Activated CD8-positive, alpha-beta T cell treated with anti-CD3 and anti-CD28 coated beads for 36 hours (primary cell): Measurements from ENCODE around the gene MCRIP2. TPM values are rescaled to one million over a fixed set of nuclear protein-coding genes. Genes with fewer than 3 reads are reported as not detected.

Experiments used
- ATAC-seq: fragments of 200-7000 bp; cut with Tn5 transposase; one replicate; pipeline ENCODE4 v1.10.0; 2021; ENCODE audit warnings: mild to moderate bottlenecking, moderate library complexity
- CTCF ChIA-PET: fragments of 350-600 bp; sonication (Branson Sonifier 250); formaldehyde crosslinking; loops from one replicate; lab custom pipeline; 2021; ENCODE audit warnings: antibody characterized with exemption; lab: Charles Lee
- POLR2A ChIA-PET: fragments of 350-600 bp; sonication (Branson Sonifier 250); formaldehyde crosslinking; loops from one replicate; lab custom pipeline; 2021; ENCODE audit warnings: antibody characterized with exemption; lab: Charles Lee
- DNase-seq: peaks from one replicate; pipeline ENCODE4 v3.0.0-alpha.2; 2020
- H3K27ac Mint-ChIP-seq: one replicate; pipeline ENCODE4 v1.8.0; 2021; ENCODE audit warnings: mild to moderate bottlenecking, mixed read lengths
- H3K27me3 Mint-ChIP-seq: one replicate; pipeline ENCODE4 v1.8.0; 2021; ENCODE audit warnings: mixed read lengths
- H3K36me3 Mint-ChIP-seq: one replicate; pipeline ENCODE4 v1.8.0; 2021; ENCODE audit warnings: low read depth, mixed read lengths
- H3K4me1 Mint-ChIP-seq: one replicate; pipeline ENCODE4 v1.8.0; 2021; ENCODE audit warnings: low read depth, mixed read lengths
- H3K4me3 Mint-ChIP-seq: one replicate; pipeline ENCODE4 v1.8.0; 2021; ENCODE audit warnings: mild to moderate bottlenecking, moderate library complexity, mixed read lengths
- H3K9me3 Mint-ChIP-seq: one replicate; pipeline ENCODE4 v1.8.0; 2021; ENCODE audit warnings: mixed read lengths
- intact Hi-C: fragments of 100-400 bp; cut with micrococcal nuclease; formaldehyde crosslinking; loops from one replicate; pipeline ENCODE4 v1.10.0; 2022
- total RNA-seq, 2 experiments: library from RNA; stranded (reverse); gene quantifications; one replicate each; pipeline ENCODE4 v1.2.3, GENCODE V29; 2021
- TF ChIP-seq, protein P1 (sequence below): fragments of 200-600 bp; IDR thresholded peaks from one replicate; pipeline ENCODE4 v1.8.0; 2022; ENCODE audit warnings: antibody characterized with exemption, mild to moderate bottlenecking

MCRIP2 gene
- total RNA-seq, 2 experiments from 2014 or later, result 60.7 to 62.7 TPM

DNA sequence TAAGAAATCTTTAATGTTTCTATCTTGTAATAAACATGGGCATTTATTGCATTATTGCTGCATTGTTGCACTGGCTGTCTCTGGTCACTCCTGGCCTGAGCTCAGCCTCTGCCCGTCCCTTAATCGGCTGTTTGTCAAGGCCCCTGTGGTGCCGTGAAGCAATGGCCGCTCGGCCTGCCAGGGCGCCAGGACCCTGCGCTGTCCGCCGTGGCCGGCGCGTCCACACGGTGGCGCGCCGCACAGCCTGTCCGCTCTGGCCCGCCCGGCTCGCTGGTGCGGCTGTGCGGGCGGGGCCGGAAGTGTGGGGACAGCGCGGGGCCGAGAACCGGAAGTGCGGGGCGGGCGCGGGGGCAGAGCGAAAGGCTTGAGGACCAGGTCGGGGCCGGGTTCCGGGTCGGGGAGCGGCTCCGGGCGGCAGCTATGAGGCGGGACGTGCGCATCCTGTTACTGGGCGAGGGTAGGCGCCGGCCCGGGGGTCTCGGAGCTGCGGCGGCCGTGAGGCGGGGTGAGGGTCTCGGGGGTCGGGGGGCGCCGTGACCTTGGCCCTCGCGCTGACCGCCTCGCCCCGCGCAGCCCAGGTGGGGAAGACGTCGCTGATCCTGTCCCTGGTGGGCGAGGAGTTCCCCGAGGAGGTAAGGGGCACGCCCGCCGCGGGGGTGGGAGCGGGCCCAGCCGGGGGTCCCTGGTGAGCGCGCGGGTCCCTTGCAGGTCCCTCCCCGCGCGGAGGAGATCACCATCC is 26.3 kb downstream of the MCRIP2 start, which contains the start of gene RHOT2:
TSS of gene RHOT2 (plus strand) at position 353 of the 739 bp plus-strand sequence. CDS start at position 421, 68 bp downstream.
- H3K9me3 Mint-ChIP-seq, result no peaks in the 10 kb centered on the region
- CTCF ChIA-PET, result interaction anchor here (0.8 to 2.7 kb wide), 9 partner anchors 9 to 52 kb away, joined by 3 to 9 read pairs (median 3); partner anchors contain the start of genes METRN and WDR90
- TF ChIP-seq, protein P1, sequence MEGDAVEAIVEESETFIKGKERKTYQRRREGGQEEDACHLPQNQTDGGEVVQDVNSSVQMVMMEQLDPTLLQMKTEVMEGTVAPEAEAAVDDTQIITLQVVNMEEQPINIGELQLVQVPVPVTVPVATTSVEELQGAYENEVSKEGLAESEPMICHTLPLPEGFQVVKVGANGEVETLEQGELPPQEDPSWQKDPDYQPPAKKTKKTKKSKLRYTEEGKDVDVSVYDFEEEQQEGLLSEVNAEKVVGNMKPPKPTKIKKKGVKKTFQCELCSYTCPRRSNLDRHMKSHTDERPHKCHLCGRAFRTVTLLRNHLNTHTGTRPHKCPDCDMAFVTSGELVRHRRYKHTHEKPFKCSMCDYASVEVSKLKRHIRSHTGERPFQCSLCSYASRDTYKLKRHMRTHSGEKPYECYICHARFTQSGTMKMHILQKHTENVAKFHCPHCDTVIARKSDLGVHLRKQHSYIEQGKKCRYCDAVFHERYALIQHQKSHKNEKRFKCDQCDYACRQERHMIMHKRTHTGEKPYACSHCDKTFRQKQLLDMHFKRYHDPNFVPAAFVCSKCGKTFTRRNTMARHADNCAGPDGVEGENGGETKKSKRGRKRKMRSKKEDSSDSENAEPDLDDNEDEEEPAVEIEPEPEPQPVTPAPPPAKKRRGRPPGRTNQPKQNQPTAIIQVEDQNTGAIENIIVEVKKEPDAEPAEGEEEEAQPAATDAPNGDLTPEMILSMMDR, result peak; percentile 75
- peak within 1 kb of the TSS; percentile 75 for H3K4me3 Mint-ChIP-seq
- H3K36me3 Mint-ChIP-seq, result peaks cover 10% of the 10 kb centered on the region
- POLR2A ChIA-PET, result interaction anchor here (0.5 to 2.7 kb wide), 8 partner anchors 11 to 79 kb away, joined by 3 to 11 read pairs (median 4); partner anchors contain the start of genes STUB1 and WDR90
- peak; percentile 98 for ATAC-seq
- H3K27me3 Mint-ChIP-seq, result no peaks in the 10 kb centered on the region
- DNase-seq, result peak; percentile 95
- H3K27ac Mint-ChIP-seq, result peak within 1 kb of the TSS; percentile 84
- intact Hi-C loops, result loop anchor here (10.0 kb wide), 1 partner anchor 83 kb away; no protein-coding TSS in a partner anchor
- peaks cover 9% of the 10 kb centered on the region for H3K4me1 Mint-ChIP-seq

DNA sequence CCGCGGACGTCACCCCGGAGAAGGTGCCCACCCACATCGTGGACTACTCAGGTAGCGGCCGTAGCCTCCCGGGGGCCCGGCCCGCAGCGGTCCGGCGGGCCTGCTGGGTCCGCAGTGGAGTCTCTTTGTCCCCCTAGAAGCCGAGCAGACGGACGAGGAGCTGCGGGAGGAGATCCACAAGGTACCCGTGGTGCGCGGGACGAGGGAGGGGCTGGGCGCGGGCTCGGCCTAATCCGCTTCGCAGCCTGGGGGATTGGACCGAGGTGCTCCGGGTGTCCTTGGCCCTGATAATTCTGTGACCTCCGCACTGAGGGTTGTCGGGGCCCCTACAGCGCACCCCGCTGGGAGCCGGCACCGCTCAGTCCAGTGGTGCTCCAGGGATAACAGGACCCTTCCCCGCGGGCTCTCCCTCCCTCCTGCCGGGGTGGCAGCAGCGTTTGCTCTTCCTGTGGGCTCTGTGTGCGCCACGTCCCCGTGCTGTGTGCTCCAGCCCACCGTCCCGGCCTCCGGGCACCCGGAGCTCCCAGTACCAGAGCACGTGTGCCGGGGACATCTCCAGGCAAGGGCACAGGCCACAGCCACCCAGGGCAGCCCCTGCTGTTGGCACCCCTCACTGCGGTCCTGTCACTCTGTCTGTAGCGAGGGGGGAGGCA is 27.0 kb downstream of the MCRIP2 start:
- H3K4me1 Mint-ChIP-seq, result peaks cover 9% of the 10 kb centered on the region
- peak overlapping the region; percentile 61 for H3K27ac Mint-ChIP-seq
- H3K27me3 Mint-ChIP-seq, result no peaks in the 10 kb centered on the region
- no peak for ATAC-seq
- TF ChIP-seq, protein P1, result no peak
- H3K4me3 Mint-ChIP-seq, result peak overlapping the region; percentile 75
- intact Hi-C loops, result loop anchor here (10.0 kb wide), 1 partner anchor 84 kb away; no protein-coding TSS in a partner anchor
- peaks cover 10% of the 10 kb centered on the region for H3K36me3 Mint-ChIP-seq
- no peaks in the 10 kb centered on the region for H3K9me3 Mint-ChIP-seq
- no peak for DNase-seq
- ChIA-PET POLR2A (interaction anchor here (1.0 to 2.7 kb wide), 6 partner anchors 10 to 80 kb away, joined by 3 to 11 read pairs (median 4); partner anchors contain the start of genes STUB1 and WDR90), CTCF (interaction anchor here (0.9 to 2.7 kb wide), 5 partner anchors 8 to 21 kb away, joined by 3 to 9 read pairs (median 3); no protein-coding TSS in a partner anchor)

DNA sequence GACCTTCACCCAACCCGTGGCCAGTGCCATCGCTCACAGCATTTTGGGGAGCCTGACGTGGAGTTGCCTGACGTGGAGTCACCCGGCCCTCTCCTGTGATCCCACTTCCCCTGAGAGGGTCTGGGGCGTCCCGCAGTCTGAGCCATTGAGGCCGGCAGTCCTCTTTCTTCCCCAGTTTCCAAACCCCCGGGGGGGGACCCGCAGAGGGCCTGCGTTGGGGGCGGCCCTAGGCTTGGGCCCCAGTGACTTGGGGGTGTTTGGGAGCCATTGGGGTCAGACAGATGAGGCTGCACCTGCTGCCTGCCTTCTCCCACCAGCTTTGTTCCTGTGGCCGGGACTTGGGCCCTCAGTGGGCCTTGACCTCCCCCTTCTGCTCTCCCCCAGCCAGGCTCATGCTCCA is 28.0 kb downstream of the MCRIP2 start:
- CTCF ChIA-PET, result no interaction called here
- Mint-ChIP-seq H3K4me3 (peak overlapping the region; percentile 75), H3K4me1 (peaks cover 9% of the 10 kb centered on the region), H3K27ac (peak overlapping the region; percentile 20), H3K9me3 (no peaks in the 10 kb centered on the region), H3K27me3 (no peaks in the 10 kb centered on the region), H3K36me3 (peaks cover 10% of the 10 kb centered on the region)
- no peak for ATAC-seq
- POLR2A ChIA-PET, result interaction anchor here (1.5 to 2.7 kb wide), 2 partner anchors 9 to 19 kb away, joined by 9 to 11 read pairs; partner anchors contain the start of gene WDR90
- intact Hi-C loops, result loop anchor here (10.0 kb wide), 1 partner anchor 85 kb away; no protein-coding TSS in a partner anchor
- TF ChIP-seq, protein P1, result no peak
- DNase-seq, result no peak

DNA sequence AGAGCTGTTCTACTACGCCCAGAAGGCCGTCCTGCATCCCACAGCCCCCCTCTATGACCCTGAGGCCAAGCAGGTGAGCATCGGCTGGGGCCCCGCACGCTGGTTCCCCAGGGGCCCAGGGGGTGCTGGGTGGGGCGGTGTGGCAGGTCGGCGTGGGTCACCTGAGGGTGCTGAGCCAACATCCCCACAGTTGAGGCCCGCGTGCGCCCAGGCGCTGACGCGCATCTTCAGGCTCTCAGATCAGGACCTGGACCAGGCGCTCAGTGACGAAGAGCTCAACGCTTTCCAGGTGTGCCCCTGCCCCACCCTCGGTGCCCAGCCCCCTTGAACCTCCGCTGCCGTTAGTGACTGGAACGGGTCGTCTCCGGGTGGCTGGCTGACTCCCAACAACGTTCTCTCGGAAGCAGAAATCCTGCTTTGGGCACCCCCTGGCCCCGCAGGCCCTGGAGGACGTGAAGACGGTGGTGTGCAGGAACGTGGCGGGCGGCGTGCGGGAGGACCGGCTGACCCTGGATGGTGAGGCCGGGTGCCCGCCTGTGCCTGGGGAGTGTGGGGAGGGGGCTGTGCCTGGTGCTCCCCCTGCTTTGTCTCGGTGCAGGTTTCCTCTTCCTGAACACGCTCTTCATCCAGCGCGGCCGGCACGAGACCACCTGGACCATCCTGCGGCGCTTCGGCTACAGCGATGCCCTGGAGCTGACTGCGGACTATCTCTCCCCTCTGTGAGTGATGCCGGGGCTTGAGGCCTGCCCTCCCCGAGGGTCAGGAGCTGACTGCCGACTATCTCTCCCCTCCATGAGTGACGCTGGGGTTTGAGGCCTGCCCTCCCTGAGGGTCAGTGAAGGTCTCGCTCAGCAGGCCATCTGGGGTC is 29.1 kb downstream of the MCRIP2 start:
- DNase-seq, result no peak
- peaks cover 10% of the 10 kb centered on the region for H3K36me3 Mint-ChIP-seq
- peaks cover 4% of the 10 kb centered on the region for H3K27me3 Mint-ChIP-seq
- H3K4me3 Mint-ChIP-seq, result no peak overlapping the region
- ChIA-PET CTCF (no interaction called here), POLR2A (interaction anchor here (0.5 to 1.7 kb wide), 5 partner anchors 8 to 1785 kb away, joined by 3 to 9 read pairs (median 5); partner anchors contain the start of genes METTL26 and STUB1)
- peaks cover 12% of the 10 kb centered on the region for H3K4me1 Mint-ChIP-seq
- no peaks in the 10 kb centered on the region for H3K9me3 Mint-ChIP-seq
- intact Hi-C loops, result no loop called here
- no peak overlapping the region for H3K27ac Mint-ChIP-seq
- ATAC-seq, result no peak
- TF ChIP-seq, protein P1, result no peak
